SK-N-SH (cell line): ENCODE measurements around the gene SLC1A1. TPM values are rescaled to one million over a fixed set of nuclear protein-coding genes. Genes with fewer than 3 reads are reported as not detected.

Experiments
- CTCF ChIA-PET: fragments of 300-600, 350-600 bp; formaldehyde crosslinking; extraction: SDS; loops from one replicate; lab custom pipeline; 2021; lab: Yijun Ruan, JAX
- POLR2A ChIA-PET: fragments of 350-600 bp; sonication (Branson Sonifier 250); formaldehyde crosslinking; extraction: SDS; loops from one replicate; lab custom pipeline; 2020; ENCODE audit warnings: antibody characterized with exemption, inconsistent platforms; lab: Yijun Ruan, JAX
- DNase-seq: peaks from one replicate; pipeline ENCODE4 v3.0.0; 2012
- H2AFZ ChIP-seq: fragments of 200-600 bp; sonication (generic); 2 replicates; pipeline ENCODE4 v1.8.1; 2016; ENCODE audit warnings: antibody characterized with exemption, mild to moderate bottlenecking, low read depth
- H3F3A ChIP-seq: fragments of 200-600 bp; sonication (generic); replicated peaks from 2 replicates; pipeline ENCODE3; 2016; ENCODE audit warnings: antibody characterized with exemption, mild to moderate bottlenecking; ENCODE audit not compliant: insufficient read depth
- H3K27ac ChIP-seq, 2 experiments: fragments of 200-500 bp in 1 of 2; fragments of 200-600 bp in 1 of 2; sonication (Bioruptor generic) in 1 of 2; sonication (generic), shearing (Covaris generic) in 1 of 2; 2 replicates each; pipeline versions ENCODE4 v1.5.1 to v1.6.1; 2014 to 2016; ENCODE audit warnings: low read depth in 2 of 2, inconsistent platforms in 1 of 2, low read length in 1 of 2, mild to moderate bottlenecking in 1 of 2, mixed read lengths in 1 of 2
- H3K27me3 ChIP-seq: fragments of 200-600 bp; sonication (generic), shearing (Covaris generic); 2 replicates; pipeline ENCODE4 v1.6.1; 2016; ENCODE audit warnings: mixed run types; ENCODE audit not compliant: insufficient read depth
- H3K36me3 ChIP-seq, 2 experiments: fragments of 200-500 bp in 1 of 2; fragments of 200-600 bp in 1 of 2; sonication (Bioruptor generic) in 1 of 2; sonication (generic) in 1 of 2; replicated peaks in 1 of 2; 2 replicates each; pipeline versions ENCODE3 to v1.5.1; 2014 to 2016; ENCODE audit warnings: low read length in 1 of 2, mild to moderate bottlenecking in 1 of 2; ENCODE audit not compliant: insufficient read depth in 2 of 2, control insufficient read depth in 1 of 2
- H3K4me1 ChIP-seq, 2 experiments: fragments of 200-500 bp in 1 of 2; fragments of 200-600 bp in 1 of 2; sonication (Bioruptor generic) in 1 of 2; sonication (generic), shearing (Covaris generic) in 1 of 2; 2 replicates each; pipeline versions ENCODE4 v1.5.1 to v1.6.1; 2014 to 2016; ENCODE audit warnings: low read depth in 1 of 2, low read length in 1 of 2, mixed run types in 1 of 2; ENCODE audit not compliant: insufficient read depth in 2 of 2, control insufficient read depth in 1 of 2
- H3K4me2 ChIP-seq: fragments of 200-600 bp; sonication (generic), shearing (Covaris generic); 2 replicates; pipeline ENCODE4 v1.6.1; 2017; ENCODE audit warnings: mixed run types
- H3K4me3 ChIP-seq, 2 experiments: fragments of 200-500 bp in 1 of 2; fragments of 200-600 bp in 1 of 2; sonication (Bioruptor generic) in 1 of 2; sonication (generic), shearing (Covaris generic) in 1 of 2; 2 replicates each; pipeline versions ENCODE4 v1.5.1 to v1.8.1; 2014 to 2016; ENCODE audit warnings: low read depth in 2 of 2, inconsistent platforms in 1 of 2, low read length in 1 of 2, mild to moderate bottlenecking in 1 of 2, mixed read lengths in 1 of 2, moderate library complexity in 1 of 2
- H3K79me2 ChIP-seq: fragments of 200-600 bp; sonication (generic); 2 replicates; pipeline ENCODE4 v1.8.1; 2017; ENCODE audit warnings: mild to moderate bottlenecking; ENCODE audit not compliant: insufficient read depth
- H3K9ac ChIP-seq: fragments of 200-600 bp; sonication (generic); 2 replicates; pipeline ENCODE4 v1.6.1; 2017; ENCODE audit warnings: mixed run types
- H3K9me2 ChIP-seq: fragments of 200-600 bp; sonication (generic); 2 replicates; pipeline ENCODE4 v1.6.1; 2017; ENCODE audit warnings: mixed run types
- H3K9me3 ChIP-seq: fragments of 200-600 bp; sonication (generic); 2 replicates; pipeline ENCODE4 v1.6.1; 2017; ENCODE audit warnings: mixed run types, mild to moderate bottlenecking, moderate library complexity
- H4K20me1 ChIP-seq: fragments of 200-600 bp; sonication (generic); 2 replicates; pipeline ENCODE4 v1.6.1; 2017; ENCODE audit warnings: mild to moderate bottlenecking, mixed run types; ENCODE audit not compliant: insufficient read depth
- CTCF ChIP-seq: fragments of 200-600 bp; sonication (generic); IDR thresholded peaks from 2 replicates; pipeline ENCODE4 v1.6.1; 2017; ENCODE audit warnings: antibody characterized with exemption, mild to moderate bottlenecking, moderate library complexity
- ELF1 ChIP-seq: IDR thresholded peaks from 2 replicates; pipeline ENCODE4 v1.4.0; 2012
- EZH2phosphoT487 ChIP-seq: fragments of 200-600 bp; sonication (generic); IDR thresholded peaks from 2 replicates; pipeline ENCODE4 v1.6.1; 2017; ENCODE audit warnings: low read depth, mixed run types, mild to moderate bottlenecking, antibody characterized with exemption, moderate library complexity, borderline replicate concordance
- FOSL2 ChIP-seq: IDR thresholded peaks from 2 replicates; pipeline ENCODE4 v1.4.0; 2012; ENCODE audit warnings: low read depth, mild to moderate bottlenecking, moderate library complexity, borderline replicate concordance
- FOXJ3 ChIP-seq: sonication (generic); formaldehyde crosslinking; IDR thresholded peaks from 2 replicates; pipeline ENCODE4 v1.5.1; 2020; ENCODE audit warnings: mild to moderate bottlenecking, missing genetic modification reagents
- FOXM1 ChIP-seq: IDR thresholded peaks from 2 replicates; pipeline ENCODE4 v1.4.0; 2012; ENCODE audit warnings: low read depth, mild to moderate bottlenecking
- JUND ChIP-seq: IDR thresholded peaks from 2 replicates; pipeline ENCODE4 v1.4.0; 2012
- MAX ChIP-seq: IDR thresholded peaks from 2 replicates; pipeline ENCODE4 v1.4.0; 2012; ENCODE audit warnings: low read depth
- MXI1 ChIP-seq: IDR thresholded peaks from 2 replicates; pipeline ENCODE4 v1.6.1; 2012; ENCODE audit warnings: mild to moderate bottlenecking, low read depth, low read length, improper control_type of control experiment
- NFIC ChIP-seq: IDR thresholded peaks from 2 replicates; pipeline ENCODE4 v1.4.0; 2012; ENCODE audit warnings: borderline replicate concordance
- NRF1 ChIP-seq: IDR thresholded peaks from 2 replicates; pipeline ENCODE4 v1.6.1; 2012; ENCODE audit warnings: low read depth, mild to moderate bottlenecking, low read length
- PBX3 ChIP-seq: IDR thresholded peaks from 2 replicates; pipeline ENCODE4; 2012
- RCOR1 ChIP-seq: fragments of 150-350 bp; IDR thresholded peaks from 2 replicates; pipeline ENCODE4 v1.6.1; 2017; ENCODE audit warnings: antibody characterized with exemption, low read length
- REST ChIP-seq: IDR thresholded peaks from 2 replicates; pipeline ENCODE4 v1.6.1; 2012; ENCODE audit warnings: mild to moderate bottlenecking, low read depth, low read length, moderate library complexity
- RFX5 ChIP-seq: IDR thresholded peaks from 2 replicates; pipeline ENCODE4 v1.6.1; 2012; ENCODE audit warnings: mild to moderate bottlenecking, improper control_type of control experiment, low read length
- SIN3A ChIP-seq: IDR thresholded peaks from 2 replicates; pipeline ENCODE4 v1.6.1; 2012; ENCODE audit warnings: low read depth, mild to moderate bottlenecking, low read length, moderate library complexity, borderline replicate concordance
- SMC3 ChIP-seq: IDR thresholded peaks from 2 replicates; pipeline ENCODE4 v1.6.1; 2012; ENCODE audit warnings: low read depth, low read length, improper control_type of control experiment
- TCF12 ChIP-seq: IDR thresholded peaks from 2 replicates; pipeline ENCODE4 v1.4.0; 2012
- USF1 ChIP-seq: IDR thresholded peaks from 2 replicates; pipeline ENCODE4 v1.4.0; 2012; ENCODE audit warnings: low read depth, borderline replicate concordance
- YY1 ChIP-seq: IDR thresholded peaks from 2 replicates; pipeline ENCODE4 v1.4.0; 2012; ENCODE audit warnings: low read depth, mild to moderate bottlenecking
- WGBS: methylation state at CpG from one replicate; pipeline ENCODE4 v1.1.6; 2017; ENCODE audit warnings: low lambda C conversion rate; 5-methylcytosine and 5-hydroxymethylcytosine counted together
- polyA plus RNA-seq, 3 experiments: library from polyadenylated mRNA; depleted of rRNA; stranded (reverse); fragments of >200 nt; gene quantifications; 2 replicates each; pipeline ENCODE4 v1.2.3, GENCODE V29; 2012

SLC1A1 gene
- polyA plus RNA-seq, 1 of the 3 experiments (the other 2 are of a cell fraction) = 0.23 TPM

- no peak overlapping the region for H3K4me3 ChIP-seq
- WGBS = 38% methylated on average over 1 of the region's 1 CpG
- no peak for TF ChIP-seq MXI1
- no peak for TF ChIP-seq FOSL2
- no peak for TF ChIP-seq ELF1
- TF ChIP-seq MAX = no peak
- no peak for TF ChIP-seq TCF12
- no peak for TF ChIP-seq YY1
- TF ChIP-seq RFX5 = no peak
- no peak for TF ChIP-seq USF1
- no peak for TF ChIP-seq FOXJ3 (CRISPR knock-in tag)
- TF ChIP-seq EZH2phosphoT487 = no peak
- no peak for TF ChIP-seq PBX3
- no peak for TF ChIP-seq NRF1
- no peak for TF ChIP-seq JUND
- no peak for TF ChIP-seq FOXM1
- TF ChIP-seq SIN3A = no peak
- no peak for TF ChIP-seq RCOR1
- no peak for TF ChIP-seq SMC3
- no peak for TF ChIP-seq NFIC
- no peak overlapping the region for H2AFZ ChIP-seq
- H3K79me2 ChIP-seq = no peaks in the 10 kb centered on the region
- H3K36me3 ChIP-seq = no peaks in the 10 kb centered on the region
- no peaks in the 10 kb centered on the region for H3F3A ChIP-seq
- no peak overlapping the region for H3K27ac ChIP-seq
- H3K9ac ChIP-seq = no peak overlapping the region
- H3K9me2 ChIP-seq = no peaks in the 10 kb centered on the region
- DNase-seq = no peak
- no peaks in the 10 kb centered on the region for H4K20me1 ChIP-seq
- H3K4me2 ChIP-seq = no peak overlapping the region
- H3K27me3 ChIP-seq = no peaks in the 10 kb centered on the region
- ChIA-PET CTCF (interaction anchor here (0.9 kb wide), 1 partner anchor 11 kb away, joined by 3 read pairs; no protein-coding TSS in a partner anchor), POLR2A (no interaction called here)
- H3K9me3 ChIP-seq = no peaks in the 10 kb centered on the region
- peaks cover 3 to 5% of the 10 kb centered on the region in 2 experiments; a peak in 2 of 4 replicates for H3K4me1 ChIP-seq
These were observed 94.4 kb downstream of the SLC1A1 start for GRCh38 chr9:4584636-4585035.

GRCh38 chr9:4585135-4585534, 94.9 kb downstream of the SLC1A1 start:
- Histone ChIP-seq H3K27me3 (no peaks in the 10 kb centered on the region), H3K9me2 (no peaks in the 10 kb centered on the region), H3K27ac (no peak overlapping the region), H3F3A (no peaks in the 10 kb centered on the region), H3K4me1 (peaks cover 0 to 5% of the 10 kb centered on the region in 2 experiments; a peak in 1 of 4 replicates), H3K79me2 (no peaks in the 10 kb centered on the region), H3K36me3 (no peaks in the 10 kb centered on the region), H3K4me3 (no peak overlapping the region), H3K9me3 (no peaks in the 10 kb centered on the region), H3K4me2 (no peak overlapping the region), H2AFZ (no peak overlapping the region), H4K20me1 (no peaks in the 10 kb centered on the region), H3K9ac (no peak overlapping the region)
- WGBS = 80% methylated on average over 5 of the region's 5 CpGs
- TF ChIP-seq REST (peak; percentile 89), CTCF (no peak)
- POLR2A ChIA-PET = no interaction called here
- no peak for DNase-seq
- CTCF ChIA-PET = no interaction called here
